GM12878 (cell line): ENCODE data around the gene CCN5. TPM values are rescaled to one million over a fixed set of nuclear protein-coding genes. Genes with fewer than 3 reads are reported as not detected.
A peak's percentile ranks its signal among the peaks of the same experiment; 100 is the strongest.

Experiments used
- ATAC-seq: fragments of 200-7000 bp; cut with Tn5 transposase; 3 replicates; pipeline ENCODE4 v1.9.1; 2020; ENCODE audit warnings: mild to moderate bottlenecking, moderate library complexity
- BruUV-seq: library from RNA; stranded (reverse); fragments of 400-500 nt; replicated peaks from 2 replicates; lab custom pipeline; 2021; lab: Mats Ljungman, UMichigan
- CTCF ChIA-PET: fragments of 300-600 bp; sonication (Branson Sonifier 250); formaldehyde crosslinking; extraction: SDS; loops from one replicate; lab custom pipeline; 2021; ENCODE audit warnings: inconsistent platforms; lab: Yijun Ruan, JAX
- POLR2A ChIA-PET: fragments of 350-600 bp; formaldehyde crosslinking; extraction: SDS; loops from one replicate; lab custom pipeline; 2021; ENCODE audit warnings: inconsistent platforms; lab: Charles Lee
- RAD21 ChIA-PET: fragments of 300-600 bp; sonication (Branson Sonifier 250); formaldehyde crosslinking; loops from one replicate; lab custom pipeline; 2023; ENCODE audit warnings: antibody characterized with exemption; ENCODE audit not compliant: unreplicated experiment; lab: Charles Lee
- SMC1A ChIA-PET: fragments of 300-600 bp; sonication (Branson Sonifier 250); formaldehyde crosslinking; loops from one replicate; lab custom pipeline; 2023; ENCODE audit not compliant: unreplicated experiment, uncharacterized antibody; lab: Charles Lee
- DNase-seq: peaks from one replicate; pipeline ENCODE4 v3.0.0-alpha.2; 2011; ENCODE audit warnings: low read depth, low spot score
- FAIRE-seq: peaks from 3 replicates; lab custom pipeline; 2011; peaks lifted over from hg19 to GRCh38; lab: Jason Lieb, UNC
- H2AFZ ChIP-seq: 2 replicates; pipeline ENCODE4 v1.6.0; 2011; ENCODE audit warnings: low read depth, low read length, control low read depth; ENCODE audit not compliant: control insufficient read depth
- H3K27ac ChIP-seq: 2 replicates; pipeline ENCODE4 v1.5.1; 2011; ENCODE audit warnings: control low read depth; ENCODE audit not compliant: control insufficient read depth, insufficient read depth
- H3K27me3 ChIP-seq, 2 experiments: replicated peaks in 1 of 2; 2 replicates each; pipeline versions ENCODE4 v1.6.0 to v1.6.1; 2011; ENCODE audit warnings: low read length in 1 of 2; ENCODE audit not compliant: control insufficient read depth in 2 of 2, insufficient read depth in 2 of 2
- H3K36me3 ChIP-seq, 2 experiments: 2 replicates each; pipeline ENCODE4 v1.5.1; 2011; ENCODE audit warnings: low read length in 1 of 2; ENCODE audit not compliant: control insufficient read depth in 2 of 2, insufficient read depth in 2 of 2
- H3K4me1 ChIP-seq: 2 replicates; pipeline ENCODE4 v1.6.1; 2011; ENCODE audit warnings: mild to moderate bottlenecking, low read length, moderate library complexity, mixed read lengths; ENCODE audit not compliant: control insufficient read depth, insufficient read depth
- H3K4me2 ChIP-seq: 2 replicates; pipeline ENCODE4 v1.6.0; 2011; ENCODE audit warnings: control low read depth; ENCODE audit not compliant: control insufficient read depth, insufficient read depth
- H3K4me3 ChIP-seq: fragments of 200-600 bp; sonication (generic); 2 replicates; pipeline ENCODE4 v1.5.1; 2016
- H3K79me2 ChIP-seq: 2 replicates; pipeline ENCODE4 v1.6.0; 2011; ENCODE audit warnings: low read length; ENCODE audit not compliant: control insufficient read depth, insufficient read depth
- H3K9ac ChIP-seq: 2 replicates; pipeline ENCODE4 v1.8.0; 2011; ENCODE audit warnings: low read length, control low read depth, mixed read lengths; ENCODE audit not compliant: control insufficient read depth, insufficient read depth
- H3K9me3 ChIP-seq: replicated peaks from 3 replicates; pipeline ENCODE4 v1.5.1; 2011; ENCODE audit warnings: mild to moderate bottlenecking, low read length; ENCODE audit not compliant: control insufficient read depth, insufficient read depth
- H4K20me1 ChIP-seq: 2 replicates; pipeline ENCODE4 v1.6.0; 2011; ENCODE audit not compliant: control insufficient read depth, insufficient read depth
- CREB1 ChIP-seq: IDR thresholded peaks from 2 replicates; pipeline ENCODE4 v1.6.1; 2012; ENCODE audit warnings: low read depth, mild to moderate bottlenecking, inconsistent platforms
- EED ChIP-seq: sonication (generic); IDR thresholded peaks from 2 replicates; pipeline ENCODE4 v1.6.1; 2016; ENCODE audit warnings: antibody characterized with exemption, low read depth
- HCFC1 ChIP-seq: fragments of 150-350 bp; IDR thresholded peaks from 2 replicates; pipeline ENCODE4 v1.6.1; 2014; ENCODE audit warnings: low read length
- MLLT1 ChIP-seq: fragments of 450-650 bp; IDR thresholded peaks from 2 replicates; pipeline ENCODE4 v1.6.1; 2016; ENCODE audit warnings: mild to moderate bottlenecking
- NRF1 ChIP-seq: conservative IDR thresholded peaks from 2 replicates; pipeline ENCODE4 v1.6.1; 2011; ENCODE audit warnings: mild to moderate bottlenecking, low read depth, low read length, improper control_type of control experiment
- SIN3A ChIP-seq: IDR thresholded peaks from 2 replicates; pipeline ENCODE4 v1.6.1; 2012; ENCODE audit warnings: low read depth, low read length, improper control_type of control experiment
- SREBF2 ChIP-seq: IDR thresholded peaks from 2 replicates; pipeline ENCODE4 v1.6.1; 2012; ENCODE audit warnings: mild to moderate bottlenecking, low read length
- ZBTB11 ChIP-seq: fragments of 450-650 bp; formaldehyde crosslinking; IDR thresholded peaks from 2 replicates; pipeline ENCODE4 v1.5.0; 2022; ENCODE audit warnings: mild to moderate bottlenecking, missing genetic modification characterization
- WGBS: methylation state at CpG from one replicate; pipeline ENCODE4 v1.1.6; 2016; ENCODE audit warnings: low lambda C conversion rate; ENCODE audit not compliant: insufficient replicate concordance, insufficient coverage; ENCODE audit errors: missing lambda C conversion rate; 5-methylcytosine and 5-hydroxymethylcytosine counted together
- in situ Hi-C: fragments of 300-500 bp; cut with MboI; formaldehyde crosslinking; loops from 9 replicates; pipeline ENCODE4 v1.14.3; 2018; ENCODE audit warnings: mixed read lengths
- intact Hi-C: fragments of 100-400 bp; cut with micrococcal nuclease; formaldehyde crosslinking; loops from one replicate; pipeline ENCODE4 v1.14.2; 2022; ENCODE audit not compliant: unreplicated experiment
- polyA plus RNA-seq, 11 experiments: library from polyadenylated mRNA; depleted of rRNA in 4 of 11; unstranded in 6 of 11; stranded (reverse) in 5 of 11; fragments of >200 nt; fragmentation: Nextera tagmentation in 4 of 11; fragmentation: Illumina TruSeq in 1 of 11; extraction: Ambion mirVana in 4 of 11; extraction: Trizol in 1 of 11; gene quantifications; 1 replicate in 1 of 11; 2 replicates in 10 of 11; pipeline versions ENCODE4 v1.2.1 to v1.2.3, GENCODE V29; 2011 to 2016; ENCODE audit warnings: inconsistent platforms in 2 of 11, missing spikeins in 2 of 11, low read depth in 1 of 11
- total RNA-seq, 4 experiments: library from RNA; depleted of rRNA in 3 of 4; stranded (reverse); fragments of >200 nt in 3 of 4; fragmentation: Illumina TruSeq in 1 of 4; extraction: Trizol in 1 of 4; gene quantifications; 2 replicates each; pipeline versions ENCODE4 v1.2.1 to v1.2.3, GENCODE V29; 2013 to 2021

CCN5 gene
- total and polyA plus RNA-seq, 10 of the 15 experiments (the other 5 are each of a cell fraction or from before 2014, with no cell fraction given) = 0.14 to 0.15 TPM; not detected in 8

- TF ChIP-seq MLLT1 (no peak), EED (no peak), HCFC1 (no peak), NRF1 (no peak), ZBTB11 (no peak)
Observed at GRCh38 chr20:44731657-44732056, 16.5 kb downstream of the CCN5 start (continued).

- CTCF ChIA-PET = interaction anchor here (0.7 to 8.2 kb wide), 11 partner anchors 11 to 615 kb away, joined by 3 to 91 read pairs (median 4); partner anchors contain the start of gene FITM2
- FAIRE-seq = peak; percentile 52
- Histone ChIP-seq H3K27ac (no peak overlapping the region), H3K79me2 (no peaks in the 10 kb centered on the region), H3K9ac (no peak overlapping the region), H3K4me2 (no peak overlapping the region), H2AFZ (no peak overlapping the region), H3K4me1 (peaks cover 7% of the 10 kb centered on the region), H3K9me3 (peaks cover 4% of the 10 kb centered on the region; the same call in 2 of the 3 replicates), H4K20me1 (no peaks in the 10 kb centered on the region), H3K4me3 (no peak overlapping the region), H3K36me3 (no peaks in the 10 kb centered on the region), H3K27me3 (no peaks in the 10 kb centered on the region)
- in situ Hi-C loops = loop anchor here (5.0 kb wide), 1 partner anchor 45 kb away; no protein-coding TSS in a partner anchor
- no peak for TF ChIP-seq SIN3A
- no peak for TF ChIP-seq SREBF2
- TF ChIP-seq CREB1 = no peak
- ATAC-seq = no peak; the same call in 2 of the 3 replicates
- SMC1A ChIA-PET = interaction anchor here (0.6 to 3.6 kb wide), 6 partner anchors 14 to 135 kb away, joined by 3 to 25 read pairs (median 3); no protein-coding TSS in a partner anchor
- RAD21 ChIA-PET = interaction anchor here (1.5 to 2.0 kb wide), 2 partner anchors 48 to 122 kb away, joined by 4 to 38 read pairs; no protein-coding TSS in a partner anchor
- POLR2A ChIA-PET = no interaction called here
- no TSS peak for BruUV-seq
- intact Hi-C loops = loop anchor here (5.0 kb wide), 1 partner anchor 345 kb away; no protein-coding TSS in a partner anchor
- no peak for DNase-seq
- WGBS = 34% methylated on average over 6 of the region's 6 CpGs
Observed at GRCh38 chr20:44732327-44732726, 17.2 kb downstream of the CCN5 start.
